Measurements from ENCODE around the gene IRF9. TPM values are rescaled to one million over a fixed set of nuclear protein-coding genes. Genes with fewer than 3 reads are reported as not detected.

Gene IRF9
- total and polyA plus RNA-seq, 2 of the 13 experiments (the other 11 are each of a cell fraction or from before 2014, with no cell fraction given), result 14.9 to 49.7 TPM

GRCh38 chr14:24188251-24189058 lies 27.4 kb downstream of the IRF9 start, which contains the start of gene IPO4 (continued):
- TF ChIP-seq HIC2 (CRISPR knock-in tag; IDR thresholded peaks at IDR 0.05; ENCODE audit: low read depth) (peak; percentile 76), ZFP90 (CRISPR knock-in tag; IDR thresholded peaks at IDR 0.05; ENCODE audit: borderline replicate concordance) (peak; percentile 99), NFE2 (CRISPR knock-in tag; IDR thresholded peaks at IDR 0.05) (no peak), TOPORS (CRISPR knock-in tag; IDR thresholded peaks at IDR 0.05) (peak; percentile 99), ZHX2 (IDR thresholded peaks at IDR 0.05; ENCODE audit: low read depth) (peak; percentile 96), ZHX2 (CRISPR knock-in tag; IDR thresholded peaks at IDR 0.05; ENCODE audit: borderline replicate concordance) (0 out of 2 replicates have a peak, but pooled peaks have one; percentile 71), ZNF580 (CRISPR knock-in tag; IDR thresholded peaks at IDR 0.05; ENCODE audit: borderline replicate concordance, low read depth) (peak; percentile 100), ZBTB2 (CRISPR knock-in tag; IDR thresholded peaks at IDR 0.05; ENCODE audit: low read depth) (no peak), ZNF572 (CRISPR knock-in tag; IDR thresholded peaks at IDR 0.05) (peak; percentile 89; the same call in 1 of the 2 replicates), NONO (IDR thresholded peaks at IDR 0.05) (no peak), NONO (CRISPR knock-in tag; conservative IDR thresholded peaks at IDR 0.05) (no peak), ZNF850 (CRISPR knock-in tag; conservative IDR thresholded peaks at IDR 0.05) (no peak), KLF13 (CRISPR knock-in tag; IDR thresholded peaks at IDR 0.05) (peak; percentile 99), ZNF549 (CRISPR knock-in tag; IDR thresholded peaks at IDR 0.05) (peak; percentile 29; the same call in 1 of the 2 replicates), ZBTB43 (CRISPR knock-in tag; conservative IDR thresholded peaks at IDR 0.05) (peak; percentile 83; the same call in 1 of the 2 replicates), MAFK (conservative IDR thresholded peaks at IDR 0.05 in 1 of 2, IDR thresholded peaks at IDR 0.05 in 1 of 2; ENCODE audit: low read length in 2 of 2) (no peak), TEF (CRISPR knock-in tag; IDR thresholded peaks at IDR 0.05) (peak; percentile 82)

All from HepG2 (cell line).